HG03280 (cell line): ENCODE data around the gene SNAPIN.

ENCODE experiments used
- ATAC-seq: cut with Tn5 transposase; IDR thresholded peaks from one replicate; pipeline ENCODE4 v1.9.1; 2021; ENCODE audit warnings: mild to moderate bottlenecking, moderate library complexity; ENCODE audit not compliant: unreplicated experiment

Gene SNAPIN

GRCh38 chr1:153658400-153659174 lies at the start of gene SNAPIN:
Gene SNAPIN (plus strand): TSS chr1:153658703. CDS start chr1:153658744, 41 bp downstream.
- ATAC-seq: peak; percentile 90

GRCh38 chr1:153608742-153609584 lies 49.5 kb upstream of the SNAPIN start:
- no peak for ATAC-seq

GRCh38 chr1:153609585-153609907 lies 49.0 kb upstream of the SNAPIN start:
- no peak for ATAC-seq

- ATAC-seq: no peak
These were observed 48.2 kb upstream of the SNAPIN start for GRCh38 chr1:153610334-153610733.

GRCh38 chr1:153610811-153611301 lies 47.6 kb upstream of the SNAPIN start:
- no peak for ATAC-seq

- ATAC-seq: no peak
These were observed 47.1 kb upstream of the SNAPIN start for GRCh38 chr1:153611356-153611755.

GRCh38 chr1:153612111-153612754 lies 46.3 kb upstream of the SNAPIN start:
- ATAC-seq: no peak

GRCh38 chr1:153612755-153613331 lies 45.7 kb upstream of the SNAPIN start, which contains the start of gene S100A16:
Gene S100A16 (minus strand): TSS chr1:153613137. CDS start chr1:153608151, 4,986 bp downstream.
- no peak for ATAC-seq

GRCh38 chr1:153613406-153613805 lies 45.1 kb upstream of the SNAPIN start:
- no peak for ATAC-seq

GRCh38 chr1:153614189-153614900 lies 44.2 kb upstream of the SNAPIN start:
- no peak for ATAC-seq

- no peak for ATAC-seq
These were observed 43.6 kb upstream of the SNAPIN start for GRCh38 chr1:153614906-153615305.

- ATAC-seq: no peak
These were observed 43.1 kb upstream of the SNAPIN start for GRCh38 chr1:153615406-153615805.

GRCh38 chr1:153616144-153616916 lies 42.2 kb upstream of the SNAPIN start, which contains the start of gene S100A14:
Gene S100A14 (minus strand): TSS chr1:153616325. CDS start chr1:153615858, 467 bp downstream.
- ATAC-seq: no peak

- ATAC-seq: no peak
These were observed 41.6 kb upstream of the SNAPIN start for GRCh38 chr1:153616917-153617311.

GRCh38 chr1:153617663-153618062 lies 40.8 kb upstream of the SNAPIN start:
- peak; percentile 51 for ATAC-seq

- ATAC-seq: no peak
These were observed 39.3 kb upstream of the SNAPIN start for GRCh38 chr1:153619171-153619570.

GRCh38 chr1:153623101-153623500 lies 35.4 kb upstream of the SNAPIN start:
- no peak for ATAC-seq

- no peak for ATAC-seq
These were observed 33.4 kb upstream of the SNAPIN start for GRCh38 chr1:153624965-153625611.

- no peak for ATAC-seq
These were observed 32.0 kb upstream of the SNAPIN start for GRCh38 chr1:153626477-153626903.
